Posterior vena cava (tissue), 2 donors: ENCODE data around the gene RTP1. TPM values are rescaled to one million over a fixed set of nuclear protein-coding genes. Genes with fewer than 3 reads are reported as not detected.
"Not testable (repeated sequence)": the region's sequence is repeated elsewhere in the genome, so short reads cannot be mapped to it uniquely, and the experiment has no call there.

Source experiments
- DNase-seq: peaks from one replicate; pipeline ENCODE4 v3.0.0-alpha.2; 2020; ENCODE audit warnings: low spot score
- intact Hi-C, 2 donors: fragments of 100-400 bp; cut with DNase I; formaldehyde crosslinking; loops; one replicate each; pipeline versions ENCODE4 v1.14.1 to v1.14.2; 2022 to 2023
- long read RNA-seq, 2 donors: library from polyadenylated mRNA; unstranded; transcript quantifications; one replicate each; pipeline ENCODE4 v2.0.0, GENCODE V29; 2020 to 2021
- total RNA-seq, 2 donors: library from RNA; stranded (reverse); fragmentation: NEBNext Ultra II Directional; extraction: Animal tissue kit (Norgen Biotek cat#: 25700); gene quantifications; one replicate each; pipeline ENCODE4 v1.2.1, GENCODE V29; 2021
- donor health status: DM: yes; HTN: yes; CAD: no.
- donor health status: DM: yes; HTN: yes; CAD: no.

RTP1 gene, protein sequence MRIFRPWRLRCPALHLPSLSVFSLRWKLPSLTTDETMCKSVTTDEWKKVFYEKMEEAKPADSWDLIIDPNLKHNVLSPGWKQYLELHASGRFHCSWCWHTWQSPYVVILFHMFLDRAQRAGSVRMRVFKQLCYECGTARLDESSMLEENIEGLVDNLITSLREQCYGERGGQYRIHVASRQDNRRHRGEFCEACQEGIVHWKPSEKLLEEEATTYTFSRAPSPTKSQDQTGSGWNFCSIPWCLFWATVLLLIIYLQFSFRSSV
- not detected for total RNA-seq
- long read RNA-seq, donor 1: 0 reads
- long read RNA-seq, donor 2: 0 reads

DNA sequence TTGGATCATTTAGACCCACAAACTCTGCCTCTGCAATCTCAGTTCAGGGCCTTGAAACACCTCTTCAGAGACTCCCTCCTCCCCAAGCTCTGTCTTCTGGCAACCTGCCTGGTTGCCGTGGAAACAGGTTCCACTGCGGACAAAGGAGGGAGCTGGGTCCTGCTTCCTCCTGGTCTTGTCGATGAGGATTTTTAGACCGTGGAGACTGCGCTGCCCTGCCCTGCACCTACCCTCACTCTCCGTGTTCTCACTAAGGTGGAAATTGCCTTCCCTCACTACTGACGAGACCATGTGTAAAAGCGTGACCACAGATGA, at the start of gene RTP1:
RTP1 (plus strand) TSS at position 152 of the 315 bp plus-strand sequence; CDS start at position 182, 30 bp downstream.
- intact Hi-C loops: no loop called here

DNA sequence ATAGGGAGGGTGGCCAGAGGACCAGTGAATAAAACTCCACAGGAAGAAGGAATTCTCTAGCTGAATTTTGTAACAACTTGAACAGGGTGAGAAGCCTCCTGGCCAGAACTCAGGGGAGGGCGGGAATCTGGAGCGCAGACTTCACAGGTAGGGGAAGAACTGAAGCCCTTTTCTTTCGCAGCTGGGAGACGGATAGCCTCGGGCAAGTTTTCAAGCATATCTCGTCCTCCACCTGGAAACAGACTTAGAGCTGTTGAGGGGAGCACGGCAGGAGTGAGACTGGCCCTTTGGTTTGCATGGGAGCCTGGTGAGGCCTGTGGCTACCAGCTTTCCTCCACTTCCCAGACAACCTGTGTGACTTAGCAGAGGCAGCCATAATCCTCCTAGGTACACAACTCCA, 47.1 kb upstream of the RTP1 start:
- DNase-seq: no peak

More for the DNA sequence above, at the start of gene RTP1:
- no peak for DNase-seq

DNA sequence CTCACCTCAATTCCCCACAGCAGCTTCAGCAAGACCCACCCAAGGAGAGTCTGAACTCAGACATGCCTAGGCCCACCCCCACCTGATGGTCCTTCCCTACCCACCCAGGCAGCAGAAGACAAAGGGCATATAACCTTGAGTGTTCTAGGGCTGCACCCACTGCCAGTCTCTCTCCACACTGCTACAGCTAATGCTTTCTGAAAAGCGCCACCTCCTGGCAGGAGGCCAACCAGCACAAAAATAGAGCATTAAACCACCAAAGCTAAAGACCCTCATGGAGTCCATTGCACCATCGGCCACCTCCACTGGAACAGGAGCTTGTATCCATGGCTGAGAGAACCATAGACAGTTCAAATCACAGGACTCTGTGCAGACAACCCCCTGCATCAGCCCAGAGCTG, 46.7 kb upstream of the RTP1 start:
- intact Hi-C loops: no loop called here
- no peak for DNase-seq

More for the DNA sequence above, 47.1 kb upstream of the RTP1 start:
- intact Hi-C loops: no loop called here

DNA sequence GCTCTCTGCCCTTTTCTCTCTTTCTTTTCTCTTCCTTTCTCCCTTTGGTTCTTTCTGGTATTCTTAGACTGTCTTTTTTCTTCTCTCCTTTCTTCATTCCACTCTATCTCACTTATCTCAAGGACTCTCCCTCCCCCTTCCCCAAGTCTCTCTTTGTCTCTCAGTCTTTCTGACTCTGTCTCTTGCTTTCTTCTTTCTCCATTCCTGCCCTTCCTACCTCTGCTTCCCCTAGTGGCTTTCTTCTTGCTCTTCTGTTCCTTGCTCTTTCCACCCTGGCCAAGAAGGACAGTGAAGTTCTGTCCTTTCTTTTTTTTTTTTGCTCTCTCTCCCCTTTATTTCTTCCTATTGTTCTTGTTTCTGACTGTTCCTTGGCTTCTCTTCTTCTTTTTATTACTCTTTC, 35.7 kb upstream of the RTP1 start:
- no peak for DNase-seq
- intact Hi-C loops: loop anchor here (10.0 kb wide), 1 partner anchor 317 kb away; the partner anchor contains the start of gene ADIPOQ (in 2 of the 2)

DNA sequence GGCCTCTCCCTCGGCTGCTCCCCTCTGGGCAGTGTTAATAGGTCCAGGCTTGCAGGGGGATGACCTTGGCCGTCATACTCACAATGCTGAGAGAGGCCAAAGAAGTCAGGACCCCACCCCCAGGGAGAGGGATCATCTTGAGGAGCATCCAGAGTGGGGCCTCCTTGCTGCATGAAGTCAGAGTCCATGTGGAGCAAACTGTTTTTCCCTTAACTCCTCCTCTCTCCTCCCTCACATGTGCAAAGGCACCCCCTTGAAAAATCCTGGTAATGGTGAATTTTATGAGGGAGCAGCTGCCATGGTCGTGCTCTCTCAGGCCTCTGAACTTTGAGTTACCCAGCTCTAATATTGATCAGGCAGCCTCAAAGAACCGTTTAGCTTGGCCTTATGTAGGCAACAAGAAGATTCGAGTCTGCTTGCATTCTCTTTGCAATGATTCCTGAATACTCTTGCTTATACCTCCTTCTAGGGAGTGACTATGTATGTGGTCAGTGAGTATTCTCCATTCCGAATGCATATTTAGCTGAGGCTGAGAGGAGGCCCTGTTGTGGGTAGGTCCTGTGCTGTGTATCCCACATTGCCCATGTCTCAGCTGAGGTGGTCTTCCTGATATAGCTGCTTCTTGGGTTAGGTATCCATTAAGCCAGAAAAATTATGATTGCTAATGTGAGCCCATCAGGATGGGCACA, 34.9 kb upstream of the RTP1 start:
- intact Hi-C loops: loop anchor here (10.0 kb wide), 1 partner anchor 318 kb away; the partner anchor contains the start of gene ADIPOQ (in 2 of the 2)

DNA sequence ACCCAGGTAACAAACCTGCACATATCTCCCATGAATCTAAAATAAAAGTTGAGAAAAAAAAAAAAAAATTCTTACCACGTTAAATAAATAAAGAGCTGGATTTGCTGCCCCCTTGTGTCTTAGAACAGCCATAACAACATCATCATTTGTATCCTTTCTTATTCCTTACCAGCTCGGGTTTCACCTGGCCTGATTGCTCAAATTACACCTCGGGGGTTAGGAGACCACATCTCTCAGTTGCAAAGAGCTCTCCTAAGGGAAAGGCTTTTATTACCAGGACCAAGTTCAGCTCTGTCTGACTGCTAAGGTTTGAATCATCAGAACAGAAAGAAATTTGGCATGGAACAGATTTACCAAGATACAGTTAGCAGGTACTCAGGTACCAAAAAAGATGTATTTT, 32.1 kb upstream of the RTP1 start:
- intact Hi-C loops: loop anchor here (10.0 kb wide), 1 partner anchor 320 kb away; the partner anchor contains the start of gene ADIPOQ (in 2 of the 2)
- no peak for DNase-seq

More for the DNA sequence above, 34.9 kb upstream of the RTP1 start:
- no peak for DNase-seq

DNA sequence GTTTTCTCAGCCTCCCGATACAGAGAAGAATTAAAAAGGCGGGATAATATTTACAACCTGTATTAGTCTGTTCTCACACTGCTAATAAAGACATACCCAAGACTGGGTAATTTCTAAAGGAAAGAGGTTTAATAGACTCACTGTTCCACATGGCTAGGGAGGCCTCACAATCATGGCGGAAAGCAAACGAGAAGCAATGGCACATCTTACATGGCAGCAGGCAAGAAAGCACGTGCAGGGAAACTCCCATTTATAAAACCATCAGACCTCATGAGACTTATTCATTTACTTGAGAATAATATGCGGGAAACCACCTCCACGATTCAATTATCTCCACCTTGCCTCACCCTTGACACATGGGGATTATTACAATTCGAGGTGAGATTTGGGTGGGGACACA, 30.5 kb upstream of the RTP1 start:
- intact Hi-C loops: loop anchor here (10.0 kb wide), 1 partner anchor 322 kb away; the partner anchor contains the start of gene ADIPOQ (in 2 of the 2)
- DNase-seq: no peak

DNA sequence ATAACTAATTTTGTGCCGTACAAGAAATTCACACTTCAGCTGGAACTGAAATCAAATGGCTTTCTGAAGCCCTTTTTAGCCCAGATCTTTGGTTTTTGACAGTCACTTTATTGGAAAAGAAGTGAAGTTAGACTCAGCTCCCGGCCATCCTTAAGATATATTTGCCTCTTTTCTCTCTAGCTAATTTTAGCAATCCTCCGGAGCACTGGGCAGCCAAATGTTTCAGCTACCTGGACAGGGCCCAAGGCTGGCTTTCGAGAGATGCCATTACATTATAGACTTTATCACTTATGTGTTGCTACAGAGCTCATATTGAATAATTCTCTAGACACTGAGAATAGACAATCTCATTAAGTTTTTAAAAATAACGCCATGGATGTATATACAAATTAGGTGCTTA, 29.5 kb upstream of the RTP1 start:
- DNase-seq: no peak
- intact Hi-C loops: loop anchor here (10.0 kb wide), 1 partner anchor 323 kb away; the partner anchor contains the start of gene ADIPOQ (in 2 of the 2)

DNA sequence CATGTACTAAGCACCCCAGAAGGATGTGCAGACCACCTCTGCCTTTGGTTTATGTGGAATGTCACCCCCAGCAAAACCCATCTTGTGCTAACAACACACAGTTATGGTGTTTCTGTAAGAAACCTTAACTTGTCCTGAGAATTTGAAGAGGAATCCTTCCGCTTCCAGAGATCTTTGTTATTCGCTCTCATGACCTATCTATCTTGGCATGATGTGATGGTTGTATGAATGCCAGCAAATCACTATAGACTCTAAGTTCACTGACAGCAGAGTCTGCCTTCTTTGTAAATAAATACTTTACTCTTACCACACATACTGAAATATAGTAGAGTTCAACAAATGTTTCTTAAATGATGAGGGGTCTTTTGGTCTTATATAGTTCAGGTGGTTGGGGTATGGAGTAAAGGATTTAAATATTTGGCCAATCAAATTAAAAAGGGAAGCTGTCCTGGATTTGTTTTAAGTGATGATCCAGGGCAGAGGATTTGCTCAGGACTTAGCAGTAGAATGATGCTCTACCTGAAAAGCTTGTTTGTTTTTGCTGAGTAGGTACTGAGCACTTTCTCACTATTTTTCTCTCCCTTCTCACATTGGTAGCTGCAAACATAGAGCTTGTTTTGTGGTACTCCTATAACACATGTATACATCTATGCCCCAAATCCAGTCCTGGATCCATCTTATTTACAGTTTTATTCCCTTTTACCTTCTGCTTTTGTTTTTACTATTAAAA, 27.9 kb upstream of the RTP1 start:
- intact Hi-C loops: loop anchor here (10.0 kb wide), 1 partner anchor 325 kb away; the partner anchor contains the start of gene ADIPOQ (in 2 of the 2)
- no peak for DNase-seq

DNA sequence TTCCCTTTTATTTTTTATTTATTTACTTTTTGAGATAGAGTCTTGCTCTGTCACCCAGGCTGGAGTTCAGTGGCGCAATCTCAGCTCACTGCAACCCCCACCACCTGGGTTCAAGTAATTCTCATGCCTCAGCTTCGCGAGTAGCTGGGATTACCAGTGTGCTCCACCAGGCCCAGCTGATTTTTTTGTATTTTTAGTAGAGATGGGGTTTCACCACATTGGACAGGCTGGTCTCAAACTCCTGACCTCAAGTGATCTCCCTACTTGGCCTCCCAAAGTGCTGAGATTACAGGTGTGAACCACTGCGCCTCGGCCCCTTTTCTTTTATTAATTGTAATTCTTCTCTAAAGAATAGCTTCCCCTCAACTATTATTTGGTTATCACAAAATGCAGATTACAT, 26.4 kb upstream of the RTP1 start:
- DNase-seq, intact Hi-C loops: not testable (repeated sequence)

DNA sequence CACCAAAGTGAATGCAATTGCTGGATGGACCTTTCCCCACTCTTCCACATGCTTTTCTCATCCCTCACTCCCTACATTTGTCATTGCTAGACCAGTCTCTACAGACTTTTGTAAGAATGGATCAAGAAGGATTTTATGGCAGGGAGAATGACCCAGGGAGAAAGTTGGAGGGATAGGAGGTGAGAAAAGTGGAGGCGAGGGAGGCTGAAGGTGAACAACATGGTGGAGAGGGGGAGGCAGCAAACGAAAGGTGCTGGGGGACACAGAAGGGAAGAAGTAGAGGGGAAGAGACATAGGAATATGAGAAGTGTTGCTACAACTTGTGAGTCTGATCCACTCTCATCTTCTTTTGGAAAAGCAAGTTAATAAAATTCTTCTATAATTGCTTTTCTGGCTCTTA, 24.4 kb upstream of the RTP1 start:
- DNase-seq: no peak
- intact Hi-C loops: no loop called here

DNA sequence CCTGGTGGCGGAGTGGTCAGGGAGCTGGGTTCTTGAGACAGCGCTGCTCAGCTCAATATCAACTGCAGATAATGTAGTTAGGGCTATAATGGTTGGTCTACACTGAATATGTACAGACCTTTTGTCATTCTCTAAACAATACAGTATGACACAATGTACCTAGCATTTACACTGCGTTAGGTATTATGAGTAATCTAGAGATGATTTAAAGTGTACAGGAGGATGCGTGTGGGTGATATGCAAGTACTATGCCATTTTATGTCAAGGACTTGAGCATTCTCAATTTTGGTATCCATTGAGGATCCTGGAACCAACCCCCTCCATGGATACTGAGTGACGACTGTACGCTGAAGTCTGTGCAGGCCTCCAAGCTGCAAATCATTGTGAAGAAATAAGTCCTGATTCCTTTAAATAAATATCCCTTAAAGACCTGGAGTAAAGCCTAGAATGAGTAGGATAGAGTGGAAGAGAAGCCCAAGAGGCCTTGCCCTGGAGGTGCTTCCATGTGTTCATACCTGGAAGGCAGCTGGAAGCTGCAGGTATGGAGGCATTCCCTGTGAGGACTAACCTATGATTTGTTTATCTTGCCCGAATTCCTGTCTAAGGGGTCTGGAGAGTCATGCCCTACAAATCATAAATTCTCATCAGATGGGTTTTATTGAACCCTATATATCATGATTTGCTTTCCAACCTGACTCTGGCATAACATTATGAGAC, 15.7 kb upstream of the RTP1 start:
- no peak for DNase-seq
- intact Hi-C loops: no loop called here

DNA sequence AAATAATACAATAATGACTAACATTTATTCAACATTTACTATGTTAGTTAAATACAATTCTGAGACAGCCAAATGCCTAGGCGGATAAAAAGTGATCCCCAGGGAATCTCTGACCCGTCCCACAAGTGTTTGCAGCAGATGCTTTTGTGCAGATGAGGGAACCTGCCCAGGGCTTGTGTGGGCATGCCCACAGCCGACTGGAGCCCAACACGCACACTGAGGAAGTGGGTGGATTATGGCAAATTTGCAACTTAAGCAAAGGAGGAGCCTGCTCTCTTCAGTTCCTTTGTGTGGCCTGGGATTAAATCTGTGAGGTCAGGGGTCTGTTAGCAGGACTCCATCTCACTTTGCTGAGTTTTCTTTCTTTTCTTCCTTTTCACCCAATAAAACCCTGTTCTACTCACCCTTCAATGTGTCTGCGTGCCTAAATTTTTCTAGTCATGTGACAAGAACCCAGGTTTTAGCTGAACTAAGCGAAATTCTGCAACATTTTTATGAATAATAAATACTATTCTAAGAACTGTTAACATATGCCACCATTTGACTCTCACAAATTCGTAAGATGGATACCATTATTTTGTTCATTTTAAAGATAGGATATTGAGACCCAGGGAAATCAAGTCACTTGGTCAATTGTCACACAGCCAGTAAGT, 13.9 kb upstream of the RTP1 start:
- intact Hi-C loops: no loop called here
- no peak for DNase-seq

DNA sequence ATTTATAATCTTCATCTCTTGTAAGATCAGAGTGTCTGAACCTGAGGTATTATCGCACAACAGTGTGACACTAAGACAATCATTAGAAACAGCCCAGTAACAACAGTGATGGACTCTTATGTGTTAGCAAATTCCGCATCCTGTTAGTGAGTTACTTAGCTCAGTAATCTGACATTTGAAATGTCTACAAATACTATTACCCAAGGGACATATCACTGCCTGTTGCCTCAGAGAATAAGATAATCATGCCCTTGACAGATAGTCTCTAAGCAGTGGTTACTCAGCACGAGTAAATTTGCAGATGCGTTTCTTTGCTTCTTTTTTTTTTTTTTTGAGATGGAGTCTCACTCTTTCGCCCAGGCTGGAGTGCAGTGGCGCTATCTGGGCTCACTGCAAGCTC, 13.4 kb upstream of the RTP1 start:
- DNase-seq: no peak
- intact Hi-C loops: no loop called here

DNA sequence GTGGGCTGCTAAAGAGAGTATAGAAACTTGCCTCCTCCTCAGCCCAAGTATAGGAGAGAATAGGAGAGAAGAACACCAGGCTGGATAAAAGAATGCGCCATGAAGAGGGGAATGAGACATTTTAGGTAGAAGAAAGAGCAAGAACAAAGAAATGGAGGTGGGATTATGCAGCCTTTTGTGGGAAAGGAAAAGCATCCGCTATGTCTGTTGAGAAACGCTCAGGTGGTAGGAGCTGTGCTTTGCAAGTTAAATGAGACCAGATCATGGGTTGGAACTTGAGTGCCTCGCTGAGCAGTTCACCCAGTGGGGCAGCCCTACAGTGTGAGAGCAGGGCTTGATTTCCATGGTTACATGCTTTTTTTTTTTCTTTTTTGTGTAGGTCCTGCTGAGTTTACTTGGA, 11.5 kb upstream of the RTP1 start:
- intact Hi-C loops: no loop called here

DNA sequence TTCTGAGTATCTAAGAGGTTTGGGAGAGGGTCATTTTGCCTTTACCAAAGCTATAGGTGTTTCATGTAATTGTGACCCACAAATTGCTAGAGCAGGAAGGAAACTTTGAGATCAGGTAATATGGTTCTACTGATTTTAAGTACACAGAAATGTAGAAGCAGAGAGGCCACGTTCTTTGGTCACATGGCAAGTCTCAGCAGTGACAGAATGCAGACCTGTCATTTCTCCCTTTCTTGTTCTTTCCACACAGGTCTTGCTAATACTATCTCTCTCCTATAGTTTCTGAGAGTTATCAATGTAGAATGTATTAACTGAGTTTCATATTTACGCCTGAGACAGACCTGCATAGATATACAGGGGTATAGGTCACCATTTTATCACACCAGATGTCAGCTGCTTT, 10.9 kb upstream of the RTP1 start:
- intact Hi-C loops: no loop called here
- DNase-seq: no peak

More for the DNA sequence above, 11.5 kb upstream of the RTP1 start:
- no peak for DNase-seq

DNA sequence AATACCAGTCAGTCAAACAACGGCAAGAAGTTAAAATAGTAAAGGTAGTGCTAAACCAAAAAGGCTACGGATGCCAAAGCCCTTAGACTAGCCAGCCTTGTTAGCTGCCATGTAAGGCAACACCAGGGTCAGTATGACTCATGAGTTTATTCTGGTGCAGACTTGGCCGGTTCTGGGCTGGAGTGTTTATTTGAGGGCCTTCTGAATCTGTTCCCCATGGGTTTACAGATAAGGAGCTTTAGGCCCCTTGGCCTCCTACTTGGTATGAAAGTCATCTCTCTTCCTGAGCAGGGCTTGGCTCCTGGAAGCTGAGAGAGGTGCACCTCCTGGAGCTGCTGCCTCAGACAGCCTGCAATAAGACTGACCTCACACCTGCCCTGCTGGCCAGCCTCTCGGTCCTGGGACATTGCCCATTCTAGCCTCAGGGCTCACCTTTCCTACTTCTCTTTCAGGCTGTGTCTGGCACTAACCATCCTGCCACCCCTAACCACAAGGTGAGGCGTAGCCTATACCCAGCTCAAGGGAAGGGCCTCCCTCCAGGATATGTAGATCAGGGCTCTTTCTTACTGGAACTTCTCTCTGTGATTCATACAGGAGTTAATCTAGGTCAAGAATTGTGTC, 10.4 kb upstream of the RTP1 start:
- intact Hi-C loops: no loop called here
- peak; percentile 82 for DNase-seq

DNA sequence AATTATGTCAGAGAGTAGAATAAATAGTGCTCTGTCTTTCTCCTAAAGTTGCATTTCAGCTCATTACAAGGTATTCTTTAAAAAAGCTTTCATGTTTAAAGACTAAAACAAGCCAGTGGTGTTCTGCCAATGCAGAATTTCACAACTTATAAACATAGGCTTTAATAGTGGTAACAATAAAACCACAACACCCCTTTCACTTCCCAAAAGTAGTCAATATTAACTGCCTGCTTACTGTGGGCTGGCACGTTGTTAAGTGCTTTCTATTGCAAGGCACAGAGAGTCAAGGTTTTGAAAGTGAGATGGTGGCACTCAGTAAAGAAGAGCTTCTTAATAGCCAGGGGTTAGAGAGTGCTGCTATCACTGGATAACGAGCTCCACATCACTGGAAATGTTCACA, 8.4 kb upstream of the RTP1 start:
- no peak for DNase-seq
- intact Hi-C loops: no loop called here
